T-cell (primary cell): ENCODE measurements around the gene MRTFB. TPM values are rescaled to one million over a fixed set of nuclear protein-coding genes. Genes with fewer than 3 reads are reported as not detected.
"Not testable (repeated sequence)": the region's sequence is repeated elsewhere in the genome, so short reads cannot be mapped to it uniquely, and the experiment has no call there.

ENCODE experiments used
- ATAC-seq, 4 experiments: fragments of 200-7000 bp in 3 of 4; fragments of 150-1000 bp in 1 of 4; cut with Tn5 transposase; replicated peaks in 1 of 4; 1 replicate in 3 of 4; 2 replicates in 1 of 4; pipeline ENCODE4 v1.10.0; 2021; ENCODE audit warnings: moderate library complexity in 3 of 4, mild to moderate bottlenecking in 2 of 4, moderate number of reproducible peaks in 1 of 4
- CTCF ChIA-PET, 2 donors: fragments of 300-600 bp; sonication (Branson Sonifier 250); formaldehyde crosslinking; loops; one replicate each; lab custom pipeline; 2022; ENCODE audit warnings: antibody characterized with exemption in 2 of 2; lab: Charles Lee
- POLR2A ChIA-PET, 2 donors: fragments of 300-600 bp; sonication (Branson Sonifier 250); formaldehyde crosslinking; loops; one replicate each; lab custom pipeline; 2022; ENCODE audit warnings: antibody characterized with exemption in 2 of 2; lab: Charles Lee
- DNase-seq, 35 experiments: peaks; one replicate each; pipeline versions ENCODE4 v3.0.0 to v3.0.0-alpha.2; 2013 to 2023
- H3K27ac ChIP-seq: one replicate; pipeline ENCODE4 v1.5.1; 2013; ENCODE audit warnings: low read length
- H3K27me3 ChIP-seq, 2 experiments: replicated peaks in 1 of 2; 1 replicate in 1 of 2; 2 replicates in 1 of 2; pipeline versions ENCODE4 v1.6.1 to v1.7.0; 2013; ENCODE audit warnings: low read length in 1 of 2, mixed read lengths in 1 of 2; ENCODE audit not compliant: control insufficient read depth in 2 of 2, insufficient read depth in 2 of 2; ENCODE audit errors: extremely low read depth in 1 of 2
- H3K36me3 ChIP-seq, 2 donors: 1 replicate in 1 of 2; 2 replicates in 1 of 2; pipeline versions ENCODE4 v1.6.1 to v1.7.0; 2013; ENCODE audit warnings: low read length in 1 of 2; ENCODE audit not compliant: control insufficient read depth in 2 of 2, insufficient read depth in 1 of 2; ENCODE audit errors: extremely low read depth in 1 of 2
- H3K4me1 ChIP-seq, 2 experiments: 1 replicate in 1 of 2; 2 replicates in 1 of 2; pipeline versions ENCODE4 v1.6.1 to v1.7.0; 2013; ENCODE audit warnings: low read length in 2 of 2, mixed read lengths in 1 of 2; ENCODE audit not compliant: insufficient read depth in 2 of 2, control insufficient read depth in 1 of 2; ENCODE audit errors: extremely low read depth in 1 of 2
- H3K4me3 ChIP-seq, 2 donors: 1 replicate in 1 of 2; 2 replicates in 1 of 2; pipeline versions ENCODE4 v1.5.1 to v1.7.0; 2013; ENCODE audit warnings: mild to moderate bottlenecking in 2 of 2, low read length in 1 of 2, moderate library complexity in 1 of 2; ENCODE audit not compliant: control insufficient read depth in 1 of 2; ENCODE audit errors: extremely low read depth in 1 of 2
- H3K9me3 ChIP-seq: 2 replicates; pipeline ENCODE4 v1.7.0; 2013
- H3K27ac Mint-ChIP-seq, 2 donors: one replicate each; pipeline ENCODE4 v1.8.0; 2020 to 2021; ENCODE audit warnings: mild to moderate bottlenecking in 2 of 2, mixed read lengths in 2 of 2
- H3K27me3 Mint-ChIP-seq, 2 donors: one replicate each; pipeline ENCODE4 v1.8.0; 2021 to 2022; ENCODE audit warnings: mixed read lengths in 2 of 2
- H3K36me3 Mint-ChIP-seq: one replicate; pipeline ENCODE4 v1.8.0; 2021; ENCODE audit warnings: mixed read lengths
- H3K4me1 Mint-ChIP-seq, 3 donors: one replicate each; pipeline ENCODE4 v1.8.0; 2020 to 2022; ENCODE audit warnings: mixed read lengths in 3 of 3, mild to moderate bottlenecking in 1 of 3
- H3K4me3 Mint-ChIP-seq, 3 donors: one replicate each; pipeline ENCODE4 v1.8.0; 2020 to 2022; ENCODE audit warnings: mild to moderate bottlenecking in 3 of 3, mixed read lengths in 3 of 3, moderate library complexity in 3 of 3
- H3K9me3 Mint-ChIP-seq, 3 donors: one replicate each; pipeline ENCODE4 v1.8.0; 2020 to 2022; ENCODE audit warnings: mixed read lengths in 3 of 3
- WGBS: methylation state at CpG from one replicate; pipeline ENCODE4 v1.1.5; 2013; ENCODE audit warnings: missing lambda C conversion rate; ENCODE audit not compliant: insufficient coverage; 5-methylcytosine and 5-hydroxymethylcytosine counted together
- total RNA-seq, 35 experiments: library from RNA in 6 of 35; stranded (reverse) in 6 of 35; fragments of 120-200 nt in 1 of 35; gene quantifications; one replicate each; pipeline versions ENCODE4 v1.2.1 to v1.2.4 and lab custom pipeline; 2013 to 2026

MRTFB gene
- total RNA-seq, 5 donors from 2014 or later (not counting 1 experiment from before 2014, with no cell fraction given), result 18.2 to 37.0 (median 21.0) TPM

- no peak overlapping the region for H3K27ac Mint-ChIP-seq
- H3K9me3 Mint-ChIP-seq, result no peaks in the 10 kb centered on the region
- H3K27me3 Mint-ChIP-seq, result no peaks in the 10 kb centered on the region
- H3K9me3 ChIP-seq, result no peaks in the 10 kb centered on the region
- H3K4me1 ChIP-seq, result peaks cover 0 to 2% of the 10 kb centered on the region in 2 experiments
- ATAC-seq, result no peak
- POLR2A ChIA-PET, result no interaction called here
- H3K36me3 Mint-ChIP-seq, result peaks cover 17% of the 10 kb centered on the region
- H3K27ac ChIP-seq, result no peak overlapping the region
- WGBS, result no CpG with 5 or more reads among the region's 4 CpGs
- H3K27me3 ChIP-seq, result no peaks in the 10 kb centered on the region
- DNase-seq, result no peak
- H3K4me1 Mint-ChIP-seq, result peaks cover under 1 to 4% (median 1%) of the 10 kb centered on the region in 3 donors
- H3K36me3 ChIP-seq, result peaks cover 0 to 2% of the 10 kb centered on the region in 2 donors
- CTCF ChIA-PET, result interaction anchor here in 1 of 2 donors (0.6 kb wide), 1 partner anchor 14 kb away, joined by 3 read pairs; no protein-coding TSS in a partner anchor
- no peak overlapping the region for H3K4me3 Mint-ChIP-seq
- H3K4me3 ChIP-seq, result no peak overlapping the region
Observed at GRCh38 chr16:14180481-14180944, 109.4 kb downstream of the MRTFB start.

GRCh38 chr16:14181371-14182050 lies 110.4 kb downstream of the MRTFB start:
- peaks cover 17% of the 10 kb centered on the region for H3K36me3 Mint-ChIP-seq
- H3K4me1 Mint-ChIP-seq, result peaks cover 10 to 13% (median 10%) of the 10 kb centered on the region in 3 donors
- Histone ChIP-seq H3K4me3 (no peak overlapping the region), H3K36me3 (peaks cover 0 to 2% of the 10 kb centered on the region in 2 donors), H3K4me1 (peaks cover 2 to 6% of the 10 kb centered on the region in 2 experiments), H3K27ac (no peak overlapping the region), H3K27me3 (no peaks in the 10 kb centered on the region), H3K9me3 (no peaks in the 10 kb centered on the region)
- no peak for DNase-seq
- H3K27ac Mint-ChIP-seq, result no peak overlapping the region
- POLR2A ChIA-PET, result no interaction called here
- no peak for ATAC-seq
- H3K4me3 Mint-ChIP-seq, result no peak overlapping the region
- no peaks in the 10 kb centered on the region for H3K9me3 Mint-ChIP-seq
- no CpG with 5 or more reads among the region's 2 CpGs for WGBS
- H3K27me3 Mint-ChIP-seq, result no peaks in the 10 kb centered on the region
- CTCF ChIA-PET, result no interaction called here

GRCh38 chr16:14182999-14183398 lies 111.9 kb downstream of the MRTFB start:
- H3K4me3 ChIP-seq, result no peak overlapping the region
- ATAC-seq (no peak), DNase-seq (no peak)
- no peak overlapping the region for H3K4me3 Mint-ChIP-seq
- no CpG with 5 or more reads among the region's 1 CpG for WGBS
- CTCF ChIA-PET, result no interaction called here
- no peaks in the 10 kb centered on the region for H3K9me3 ChIP-seq
- H3K4me1 Mint-ChIP-seq, result peaks cover 10 to 19% (median 15%) of the 10 kb centered on the region in 3 donors
- H3K27me3 Mint-ChIP-seq, result no peaks in the 10 kb centered on the region
- peaks cover 0 to 2% of the 10 kb centered on the region in 2 donors for H3K36me3 ChIP-seq
- H3K4me1 ChIP-seq, result peaks cover 6 to 15% of the 10 kb centered on the region in 2 experiments
- H3K36me3 Mint-ChIP-seq, result peaks cover 8% of the 10 kb centered on the region
- no peaks in the 10 kb centered on the region for H3K9me3 Mint-ChIP-seq
- H3K27ac ChIP-seq, result no peak overlapping the region
- no peaks in the 10 kb centered on the region for H3K27me3 ChIP-seq
- POLR2A ChIA-PET, result no interaction called here
- no peak overlapping the region for H3K27ac Mint-ChIP-seq

GRCh38 chr16:14183962-14184361 lies 112.8 kb downstream of the MRTFB start:
- DNase-seq, H3K4me3 Mint-ChIP-seq, H3K9me3 Mint-ChIP-seq, H3K9me3 ChIP-seq, ATAC-seq, H3K27me3 ChIP-seq, H3K36me3 ChIP-seq, H3K27ac ChIP-seq, POLR2A ChIA-PET, H3K27ac Mint-ChIP-seq, CTCF ChIA-PET, H3K36me3 Mint-ChIP-seq, H3K4me3 ChIP-seq, H3K27me3 Mint-ChIP-seq: not testable (repeated sequence)
- no CpG with 5 or more reads among the region's 6 CpGs for WGBS
- peaks cover 10 to 28% (median 15%) of the 10 kb centered on the region in 3 donors for H3K4me1 Mint-ChIP-seq
- H3K4me1 ChIP-seq, result peaks cover 6 to 15% of the 10 kb centered on the region in 2 experiments

GRCh38 chr16:14186007-14186794 lies 115.1 kb downstream of the MRTFB start:
- CTCF ChIA-PET, result no interaction called here
- peak in 2 of 35 experiments; percentile 10 to 34 for DNase-seq
- peak overlapping the region in 2 of 3 donors; percentile 55 to 79 for H3K4me3 Mint-ChIP-seq
- H3K4me1 ChIP-seq, result peaks cover 6 to 18% of the 10 kb centered on the region in 2 experiments
- H3K4me3 ChIP-seq, result peak overlapping the region in 1 of 2 donors; percentile 20
- POLR2A ChIA-PET, result no interaction called here
- H3K27ac Mint-ChIP-seq, result peak overlapping the region; percentile 56 to 59
- no peaks in the 10 kb centered on the region for H3K27me3 Mint-ChIP-seq
- no peaks in the 10 kb centered on the region for H3K9me3 ChIP-seq
- H3K9me3 Mint-ChIP-seq, result no peaks in the 10 kb centered on the region
- H3K27me3 ChIP-seq, result no peaks in the 10 kb centered on the region
- WGBS, result 78% methylated on average over 8 of the region's 10 CpGs
- ATAC-seq, result peak; percentile 47 to 93 (median 64)
- no peak overlapping the region for H3K27ac ChIP-seq
- no peaks in the 10 kb centered on the region for H3K36me3 ChIP-seq
- H3K4me1 Mint-ChIP-seq, result peaks cover 18 to 39% (median 27%) of the 10 kb centered on the region in 3 donors
- no peaks in the 10 kb centered on the region for H3K36me3 Mint-ChIP-seq

- 87% methylated on average over 4 of the region's 5 CpGs for WGBS
- Histone ChIP-seq H3K27me3 (no peaks in the 10 kb centered on the region), H3K4me3 (peak overlapping the region in 1 of 2 donors; percentile 20), H3K9me3 (no peaks in the 10 kb centered on the region), H3K4me1 (peaks cover 6 to 18% of the 10 kb centered on the region in 2 experiments), H3K27ac (no peak overlapping the region), H3K36me3 (no peaks in the 10 kb centered on the region)
- Mint-ChIP-seq H3K36me3 (no peaks in the 10 kb centered on the region), H3K4me3 (peak overlapping the region in 2 of 3 donors; percentile 55 to 79), H3K27me3 (no peaks in the 10 kb centered on the region), H3K9me3 (no peaks in the 10 kb centered on the region), H3K4me1 (peaks cover 18 to 39% (median 27%) of the 10 kb centered on the region in 3 donors), H3K27ac (peak overlapping the region in 1 of 2 donors; percentile 59)
- ChIA-PET CTCF (no interaction called here), POLR2A (interaction anchor here in 1 of 2 donors (0.5 kb wide), 1 partner anchor 430 kb away, joined by 6 read pairs; no protein-coding TSS in a partner anchor)
- DNase-seq (no peak), ATAC-seq (no peak)
Observed at GRCh38 chr16:14186795-14187221, 115.7 kb downstream of the MRTFB start.
